K562 (cell line): ENCODE data around the gene TRNAU1AP. TPM values are rescaled to one million over a fixed set of nuclear protein-coding genes. Genes with fewer than 3 reads are reported as not detected.
A peak's percentile ranks its signal among the peaks of the same experiment; 100 is the strongest.

Source experiments
- ARID2 ChIP-seq: fragments of 450-650 bp; IDR thresholded peaks from 2 replicates; pipeline ENCODE4 v1.6.1; 2017; ENCODE audit warnings: antibody characterized with exemption, mild to moderate bottlenecking
- CBX1 ChIP-seq: sonication (generic); IDR thresholded peaks from 2 replicates; pipeline ENCODE4 v1.6.1; 2016; ENCODE audit warnings: antibody characterized with exemption, low read depth, mild to moderate bottlenecking
- ETV6 ChIP-seq, 3 experiments: fragments of 150-350 bp in 1 of 3; sonication (generic) in 1 of 3; formaldehyde crosslinking in 1 of 3; IDR thresholded peaks; 2 replicates each; pipeline versions ENCODE4 v1.6.1 to v1.8.0; 2014 to 2022; ENCODE audit warnings: borderline replicate concordance in 2 of 3, low read depth in 2 of 3, antibody characterized with exemption in 1 of 3, low read length in 1 of 3, mild to moderate bottlenecking in 1 of 3, missing genetic modification reagents in 1 of 3
- HBP1 ChIP-seq: fragments of 450-650 bp; formaldehyde crosslinking; IDR thresholded peaks from 2 replicates; pipeline ENCODE4 v1.4.0; 2022; ENCODE audit warnings: missing genetic modification characterization
- HES1 ChIP-seq: fragments of 450-650 bp; IDR thresholded peaks from 2 replicates; pipeline ENCODE4 v1.6.1; 2016; ENCODE audit warnings: low read depth, mild to moderate bottlenecking, moderate library complexity
- HSF4 ChIP-seq: fragments of 250-450 bp; sonication (Bioruptor Pico); IDR thresholded peaks from 2 replicates; pipeline ENCODE4 v2.1.2; 2022; ENCODE audit warnings: mild to moderate bottlenecking, moderate library complexity, borderline replicate concordance
- IFI16 ChIP-seq: fragments of 250-450 bp; sonication (Bioruptor Pico); IDR thresholded peaks from 2 replicates; pipeline ENCODE4 v2.1.2; 2022; ENCODE audit warnings: mild to moderate bottlenecking, inconsistent platforms
- KDM4B ChIP-seq, 2 experiments: fragments of 450-650 bp in 1 of 2; sonication (generic) in 1 of 2; IDR thresholded peaks; 2 replicates each; pipeline ENCODE4 v1.6.1; 2016 to 2017; ENCODE audit warnings: borderline replicate concordance in 2 of 2, antibody characterized with exemption in 1 of 2, low read depth in 1 of 2, mild to moderate bottlenecking in 1 of 2
- NCOA2 ChIP-seq, 2 experiments: fragments of 450-650 bp; IDR thresholded peaks; 2 replicates each; pipeline ENCODE4 v1.6.1; 2018; ENCODE audit warnings: mild to moderate bottlenecking in 2 of 2, moderate library complexity in 1 of 2; ENCODE audit not compliant: partially characterized antibody in 2 of 2
- NEUROD1 ChIP-seq: fragments of 150-350 bp; IDR thresholded peaks from 2 replicates; pipeline ENCODE4 v1.6.1; 2014; ENCODE audit warnings: borderline replicate concordance, low read length, low read depth; ENCODE audit not compliant: partially characterized antibody
- PHF20 ChIP-seq: fragments of 450-650 bp; IDR thresholded peaks from 2 replicates; pipeline ENCODE4 v1.6.1; 2018; ENCODE audit not compliant: partially characterized antibody
- RBM39 ChIP-seq: fragments of 200-400 bp; formaldehyde crosslinking; optimal IDR thresholded peaks from 2 replicates; pipeline ENCODE3; 2018; ENCODE audit warnings: low read depth, low read length
- SAFB ChIP-seq: fragments of 200-400 bp; formaldehyde crosslinking; IDR thresholded peaks from 2 replicates; pipeline ENCODE4 v1.6.1; 2017; ENCODE audit warnings: low read depth, low read length, borderline replicate concordance
- SMARCE1 ChIP-seq: fragments of 450-650 bp; IDR thresholded peaks from 2 replicates; pipeline ENCODE4 v1.7.1; 2016; ENCODE audit warnings: mild to moderate bottlenecking
- SMC3 ChIP-seq: conservative IDR thresholded peaks from 2 replicates; pipeline ENCODE4 v1.6.1; 2011; ENCODE audit warnings: low read depth, low read length, improper control_type of control experiment; ENCODE audit not compliant: insufficient read depth
- TCF7 ChIP-seq: sonication (generic); IDR thresholded peaks from 2 replicates; pipeline ENCODE4 v1.6.1; 2016; ENCODE audit warnings: antibody characterized with exemption, borderline replicate concordance
- ZBTB49 ChIP-seq: sonication (generic); formaldehyde crosslinking; IDR thresholded peaks from 2 replicates; pipeline ENCODE4 v1.8.0; 2022; ENCODE audit warnings: missing genetic modification reagents, mild to moderate bottlenecking, borderline replicate concordance
- ZBTB7A ChIP-seq: IDR thresholded peaks from 2 replicates; pipeline ENCODE4 v1.6.1; 2011; ENCODE audit warnings: low read depth, mild to moderate bottlenecking, low read length, moderate library complexity, borderline replicate concordance; ENCODE audit not compliant: control insufficient read depth
- ZKSCAN8 ChIP-seq: fragments of 200-800 bp; sonication (Bioruptor generic); IDR thresholded peaks from 2 replicates; pipeline ENCODE4 v1.6.1; 2016; ENCODE audit warnings: missing genetic modification characterization, missing compliant biosample characterization
- ZNF143 ChIP-seq: sonication (generic); formaldehyde crosslinking; IDR thresholded peaks from 2 replicates; pipeline ENCODE4 v1.9.0; 2022; ENCODE audit warnings: mild to moderate bottlenecking, missing genetic modification reagents
- polyA plus RNA-seq, 8 experiments: library from polyadenylated mRNA; depleted of rRNA in 4 of 8; stranded (reverse) in 5 of 8; unstranded in 3 of 8; fragments of >200 nt; fragmentation: Nextera tagmentation in 2 of 8; fragmentation: Illumina TruSeq in 1 of 8; extraction: Ambion mirVana in 2 of 8; extraction: Trizol in 1 of 8; gene quantifications; 2 replicates each; pipeline versions ENCODE4 v1.2.1 to v1.2.3, GENCODE V29; 2011 to 2014; ENCODE audit warnings: inconsistent platforms in 1 of 8, missing spikeins in 1 of 8
- total RNA-seq, 7 experiments: library from RNA; depleted of rRNA in 6 of 7; stranded (reverse); fragments of >200 nt in 6 of 7; fragmentation: Illumina TruSeq in 2 of 7; extraction: Trizol in 2 of 7; gene quantifications; 2 replicates each; pipeline versions ENCODE4 v1.2.1 to v1.2.3, GENCODE V29; 2011 to 2021; ENCODE audit warnings: low replicate concordance in 1 of 7
- TF ChIP-seq, protein P1 (sequence below): conservative IDR thresholded peaks from 2 replicates; pipeline ENCODE4 v1.6.1; 2011; ENCODE audit warnings: low read depth, mild to moderate bottlenecking, low read length; ENCODE audit not compliant: control insufficient read depth

The TRNAU1AP gene
- total and polyA plus RNA-seq, 9 of the 15 experiments (the other 6 are each of a cell fraction or from before 2014, with no cell fraction given), result 34.9 to 110 (median 46.3) TPM

GRCh38 chr1:28581531-28582247 lies 28.8 kb downstream of the TRNAU1AP start (continued):
- TF ChIP-seq HSF4 (CRISPR knock-in tag) (peak; percentile 43; the same call in 1 of the 2 replicates), SMC3 (peak; percentile 31; the same call in 1 of the 2 replicates), IFI16 (CRISPR knock-in tag) (no peak), ARID2 (no peak; the same call in 1 of the 2 replicates), CBX1 (peak; percentile 99), NEUROD1 (peak; percentile 83), ZBTB7A (peak; percentile 45), SAFB (peak; percentile 77), SMARCE1 (no peak), ZBTB49 (CRISPR knock-in tag) (peak; percentile 88; the same call in 1 of the 2 replicates), ZNF143 (peak; percentile 97), HES1 (no peak), NCOA2 (IDR thresholded peaks at IDR 0.05; ENCODE audit: partially characterized antibody in 2 of 2) (no peak), ZKSCAN8 (CRISPR knock-in tag) (no peak), PHF20 (peak; percentile 78), RBM39 (peak; percentile 5), HBP1 (CRISPR knock-in tag) (peak; percentile 86; the same call in 1 of the 2 replicates), TCF7 (peak; percentile 75; the same call in 1 of the 2 replicates), KDM4B (IDR thresholded peaks at IDR 0.05; ENCODE audit: borderline replicate concordance in 2 of 2, low read depth in 1 of 2) (peak in 1 of 2 experiments; percentile 89; a peak in 1 of 4 replicates), ETV6 (IDR thresholded peaks at IDR 0.05; ENCODE audit: borderline replicate concordance in 1 of 2, low read depth in 2 of 2, low read length in 1 of 2) (no peak; a peak in 1 of 4 replicates), ETV6 (CRISPR knock-in tag; IDR thresholded peaks at IDR 0.05; ENCODE audit: borderline replicate concordance) (peak; percentile 82; the same call in 1 of the 2 replicates)
- TF ChIP-seq, protein P1, sequence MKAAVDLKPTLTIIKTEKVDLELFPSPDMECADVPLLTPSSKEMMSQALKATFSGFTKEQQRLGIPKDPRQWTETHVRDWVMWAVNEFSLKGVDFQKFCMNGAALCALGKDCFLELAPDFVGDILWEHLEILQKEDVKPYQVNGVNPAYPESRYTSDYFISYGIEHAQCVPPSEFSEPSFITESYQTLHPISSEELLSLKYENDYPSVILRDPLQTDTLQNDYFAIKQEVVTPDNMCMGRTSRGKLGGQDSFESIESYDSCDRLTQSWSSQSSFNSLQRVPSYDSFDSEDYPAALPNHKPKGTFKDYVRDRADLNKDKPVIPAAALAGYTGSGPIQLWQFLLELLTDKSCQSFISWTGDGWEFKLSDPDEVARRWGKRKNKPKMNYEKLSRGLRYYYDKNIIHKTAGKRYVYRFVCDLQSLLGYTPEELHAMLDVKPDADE, result peak; percentile 99
